Mucosa of rectum (tissue), 2 donors: ENCODE data around the gene PGPEP1.
"Not testable (repeated sequence)": the region's sequence is repeated elsewhere in the genome, so short reads cannot be mapped to it uniquely, and the experiment has no call there.

Experiments
- H3K27ac ChIP-seq, 2 donors: one replicate each; pipeline ENCODE4 v1.7.0; 2013; ENCODE audit warnings: inconsistent platforms in 2 of 2, low read depth in 2 of 2, low read length in 2 of 2
- H3K27me3 ChIP-seq, 2 donors: one replicate each; pipeline ENCODE4 v1.7.0; 2013; ENCODE audit warnings: low read length in 2 of 2; ENCODE audit not compliant: control insufficient read depth in 2 of 2, insufficient read depth in 2 of 2
- H3K36me3 ChIP-seq, 2 donors: one replicate each; pipeline ENCODE4 v1.7.0; 2013; ENCODE audit warnings: low read length in 2 of 2; ENCODE audit not compliant: control insufficient read depth in 2 of 2, insufficient read depth in 2 of 2
- H3K4me1 ChIP-seq, 2 donors: one replicate each; pipeline ENCODE4 v1.7.0; 2013; ENCODE audit warnings: low read length in 2 of 2, mild to moderate bottlenecking in 1 of 2; ENCODE audit not compliant: control insufficient read depth in 2 of 2, insufficient read depth in 2 of 2
- H3K4me3 ChIP-seq, 2 donors: one replicate each; pipeline ENCODE4 v1.7.0; 2013; ENCODE audit warnings: low read length in 2 of 2
- H3K9ac ChIP-seq, 2 donors: one replicate each; pipeline ENCODE4 v1.7.0; 2013; ENCODE audit warnings: low read length in 2 of 2, low read depth in 1 of 2, mild to moderate bottlenecking in 1 of 2
- H3K9me3 ChIP-seq, 2 donors: one replicate each; pipeline ENCODE4 v1.7.0; 2013; ENCODE audit warnings: low read length in 2 of 2; ENCODE audit not compliant: control insufficient read depth in 2 of 2
- donor health status: healthy.
- donor health status: Normal muscosa, but diverticular disease.

Gene PGPEP1

DNA sequence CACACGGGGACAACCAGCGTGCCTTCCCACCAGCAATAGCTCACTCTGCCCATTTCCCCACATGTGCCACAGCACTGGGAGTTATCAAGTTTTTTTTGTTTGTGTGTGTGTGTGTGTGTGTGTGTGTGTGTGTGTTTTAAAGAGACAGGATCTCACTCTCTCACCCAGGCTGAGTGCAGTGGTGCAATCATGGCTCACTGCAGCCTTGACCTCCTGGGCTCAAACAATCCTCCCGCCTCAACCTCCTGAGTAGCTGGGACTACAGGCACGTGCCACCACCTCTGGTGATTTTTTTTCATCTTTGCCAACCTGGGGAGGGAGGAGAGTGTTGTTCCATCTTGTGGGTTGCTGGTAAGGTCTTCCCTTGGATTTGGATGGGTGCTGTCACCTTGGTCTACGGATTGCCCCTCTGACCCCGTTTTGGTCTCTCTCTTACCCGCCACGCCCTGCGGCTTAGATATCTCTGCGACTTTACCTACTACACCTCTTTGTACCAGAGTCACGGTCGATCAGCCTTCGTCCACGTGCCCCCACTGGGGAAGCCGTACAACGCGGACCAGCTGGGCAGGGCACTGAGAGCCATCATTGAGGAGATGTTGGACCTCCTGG, 22.6 kb downstream of the PGPEP1 start:
- Histone ChIP-seq H3K9me3 (no peaks in the 10 kb centered on the region), H3K4me1 (peaks cover 12 to 19% of the 10 kb centered on the region in 2 donors), H3K9ac (no peak overlapping the region), H3K27ac (no peak overlapping the region), H3K36me3 (peaks cover 17 to 25% of the 10 kb centered on the region in 2 donors), H3K4me3 (no peak overlapping the region), H3K27me3 (no peaks in the 10 kb centered on the region)

- Histone ChIP-seq H3K27ac (peak overlapping the region; percentile 88 to 93), H3K4me3 (no peak overlapping the region), H3K9ac (no peak overlapping the region)
These were observed 23.4 kb downstream of the PGPEP1 start for GRCh38 chr19:18363787-18364186.

DNA sequence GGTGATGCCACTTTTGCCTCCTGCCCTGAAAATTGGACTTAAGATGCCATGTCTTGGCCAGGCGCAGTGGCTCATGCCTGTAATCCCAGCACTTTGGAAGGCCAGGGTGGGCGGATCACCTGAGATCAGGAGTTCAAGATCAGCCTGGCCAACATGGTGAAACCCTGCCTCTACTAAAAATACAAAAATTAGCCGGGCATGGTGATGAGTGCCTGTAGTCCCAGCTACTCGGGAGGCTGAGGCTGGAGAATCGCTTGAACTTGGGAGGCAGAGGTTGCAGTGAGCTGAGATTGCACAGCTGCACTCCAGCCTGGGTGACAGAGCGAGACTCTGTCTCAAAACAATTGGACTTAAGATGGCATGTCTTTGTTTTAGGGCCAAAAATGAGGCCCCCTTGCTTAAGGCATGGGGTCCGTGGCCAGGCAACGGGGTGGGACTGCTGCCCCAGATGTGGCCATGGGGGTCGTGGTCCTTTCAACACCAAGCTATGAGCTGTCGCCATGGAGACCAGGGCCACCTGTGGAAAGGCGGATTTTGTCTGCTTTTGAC, 24.0 kb downstream of the PGPEP1 start:
- H3K4me3 ChIP-seq, result peak overlapping the region; percentile 4 to 26
- peaks cover 13 to 19% of the 10 kb centered on the region in 2 donors for H3K36me3 ChIP-seq
- H3K4me1 ChIP-seq, result peaks cover 12 to 19% of the 10 kb centered on the region in 2 donors
- not testable (repeated sequence) for H3K27me3 ChIP-seq, H3K9me3 ChIP-seq
- H3K27ac ChIP-seq, result peak overlapping the region; percentile 88 to 93
- peak overlapping the region; percentile 75 to 85 for H3K9ac ChIP-seq

More at GRCh38 chr19:18363787-18364186, 23.4 kb downstream of the PGPEP1 start:
- Histone ChIP-seq H3K4me1 (peaks cover 12 to 19% of the 10 kb centered on the region in 2 donors), H3K9me3 (no peaks in the 10 kb centered on the region), H3K27me3 (no peaks in the 10 kb centered on the region), H3K36me3 (peaks cover 17 to 23% of the 10 kb centered on the region in 2 donors)

GRCh38 chr19:18364826-18365528, 24.6 kb downstream of the PGPEP1 start:
- Histone ChIP-seq H3K36me3 (peaks cover 13 to 17% of the 10 kb centered on the region in 2 donors), H3K27me3 (no peaks in the 10 kb centered on the region), H3K27ac (peak overlapping the region; percentile 88 to 93), H3K4me1 (peaks cover 12 to 19% of the 10 kb centered on the region in 2 donors), H3K9ac (peak overlapping the region; percentile 75 to 85), H3K9me3 (no peaks in the 10 kb centered on the region), H3K4me3 (peak overlapping the region; percentile 4 to 26)

DNA sequence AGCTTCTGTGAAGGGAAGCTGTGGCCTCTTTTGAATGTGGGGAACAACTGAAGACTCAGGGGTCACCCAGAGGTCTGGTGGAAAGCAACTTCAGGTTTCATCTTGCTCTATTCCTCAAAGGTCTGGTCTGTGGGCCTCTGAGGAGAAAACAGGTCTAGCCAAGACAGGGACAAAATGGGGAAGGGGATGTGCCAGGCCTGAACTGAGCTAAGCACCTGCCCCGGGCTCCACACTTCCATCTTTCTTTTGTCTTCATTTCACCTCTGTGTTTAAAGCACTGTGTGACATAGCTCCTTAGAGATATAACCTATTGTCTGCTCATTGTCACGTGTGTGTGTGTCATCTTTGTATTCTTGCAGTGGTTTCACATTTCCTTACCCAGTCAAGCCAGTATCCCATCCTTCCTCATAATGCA, 25.6 kb downstream of the PGPEP1 start:
- Histone ChIP-seq H3K9ac (peak overlapping the region in 1 of 2 donors; percentile 85), H3K36me3 (peaks cover 13 to 17% of the 10 kb centered on the region in 2 donors), H3K27ac (peak overlapping the region; percentile 88 to 93), H3K9me3 (no peaks in the 10 kb centered on the region), H3K4me3 (no peak overlapping the region), H3K4me1 (peaks cover 12 to 19% of the 10 kb centered on the region in 2 donors), H3K27me3 (no peaks in the 10 kb centered on the region)

DNA sequence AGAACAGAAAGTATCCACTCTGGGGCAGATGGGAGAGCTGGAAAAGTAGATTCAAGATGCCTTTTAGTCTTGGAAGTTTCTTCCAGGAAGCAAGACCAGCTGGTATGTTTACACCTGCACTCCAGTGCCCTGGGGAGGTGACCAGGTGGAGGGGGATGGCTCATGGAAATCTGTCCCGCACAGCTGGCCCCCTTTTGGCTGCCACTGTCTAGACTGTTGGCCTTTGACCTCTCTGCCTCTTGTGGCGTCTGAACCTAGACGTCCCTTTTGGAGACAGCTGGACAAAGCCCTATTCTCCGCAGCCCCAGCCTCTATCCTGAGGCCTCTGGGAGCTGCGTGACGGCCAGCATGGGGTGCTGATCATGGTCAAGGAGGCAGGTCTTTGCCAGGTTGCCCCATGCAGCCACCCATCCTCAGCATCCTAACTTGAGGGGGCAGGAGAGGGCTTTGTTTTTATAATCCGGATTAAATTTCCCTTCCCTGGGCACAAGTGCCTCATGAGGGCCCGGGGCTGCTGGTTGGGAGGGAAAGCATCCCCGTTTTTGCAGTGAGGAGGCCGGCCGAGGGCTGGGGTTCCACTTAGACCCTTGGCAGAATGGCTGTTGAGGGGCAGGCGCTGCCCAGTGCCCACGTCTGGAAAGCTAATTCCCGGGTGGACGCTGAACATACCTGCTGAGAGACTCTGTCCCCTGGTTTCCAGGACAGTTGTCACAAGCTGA, 28.3 kb downstream of the PGPEP1 start:
- Histone ChIP-seq H3K27ac (peak overlapping the region in 1 of 2 donors; percentile 23), H3K9me3 (no peaks in the 10 kb centered on the region), H3K9ac (no peak overlapping the region), H3K27me3 (no peaks in the 10 kb centered on the region), H3K36me3 (peaks cover 2 to 3% of the 10 kb centered on the region in 2 donors), H3K4me3 (no peak overlapping the region), H3K4me1 (peaks cover 14 to 15% of the 10 kb centered on the region in 2 donors)

GRCh38 chr19:18373407-18373891, 33.1 kb downstream of the PGPEP1 start:
- no peaks in the 10 kb centered on the region for H3K27me3 ChIP-seq
- no peaks in the 10 kb centered on the region for H3K36me3 ChIP-seq
- no peak overlapping the region for H3K4me3 ChIP-seq

GRCh38 chr19:18373892-18374629, 33.7 kb downstream of the PGPEP1 start:
- peak overlapping the region in 1 of 2 donors; percentile 42 for H3K4me3 ChIP-seq
- H3K36me3 ChIP-seq, result no peaks in the 10 kb centered on the region
- H3K27ac ChIP-seq, result peak overlapping the region; percentile 59 to 86
- H3K27me3 ChIP-seq, result no peaks in the 10 kb centered on the region
- no peaks in the 10 kb centered on the region for H3K9me3 ChIP-seq
- peak overlapping the region; percentile 54 for H3K9ac ChIP-seq
- H3K4me1 ChIP-seq, result peaks cover 11 to 21% of the 10 kb centered on the region in 2 donors

More at GRCh38 chr19:18373407-18373891, 33.1 kb downstream of the PGPEP1 start:
- Histone ChIP-seq H3K4me1 (peaks cover 11 to 21% of the 10 kb centered on the region in 2 donors), H3K9ac (peak overlapping the region; percentile 54), H3K27ac (peak overlapping the region; percentile 59 to 86), H3K9me3 (no peaks in the 10 kb centered on the region)

DNA sequence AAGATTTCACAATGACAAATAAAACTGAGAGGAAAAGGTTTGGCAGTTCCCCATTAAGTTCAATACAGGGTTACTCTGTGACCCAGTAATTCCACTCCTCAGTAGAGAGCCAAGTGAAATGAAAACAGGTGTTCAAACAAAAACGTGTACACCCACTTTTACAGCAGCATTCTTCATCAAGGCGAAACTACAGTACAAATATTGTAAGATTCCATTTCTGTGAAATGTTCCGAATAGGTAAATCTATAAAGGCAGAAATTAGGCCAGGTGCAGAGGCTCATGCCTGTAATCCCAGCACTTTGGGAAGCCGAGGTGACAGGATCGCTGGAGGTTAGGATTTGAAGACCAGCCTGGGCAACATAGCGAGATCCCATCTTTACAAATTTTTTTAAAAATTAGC, 36.6 kb downstream of the PGPEP1 start:
- Histone ChIP-seq H3K27ac (peak overlapping the region; percentile 34 to 38), H3K27me3 (no peaks in the 10 kb centered on the region)

More for the DNA sequence above, 36.6 kb downstream of the PGPEP1 start:
- H3K9me3 ChIP-seq, result no peaks in the 10 kb centered on the region
- H3K4me1 ChIP-seq, result peaks cover 18 to 31% of the 10 kb centered on the region in 2 donors
- no peaks in the 10 kb centered on the region for H3K36me3 ChIP-seq
- H3K9ac ChIP-seq, result no peak overlapping the region
- no peak overlapping the region for H3K4me3 ChIP-seq
